ENCODE data around the gene AVL9.
"Not testable (repeated sequence)": the region's sequence is repeated elsewhere in the genome, so short reads cannot be mapped to it uniquely, and the experiment has no call there.

Gene AVL9

DNA sequence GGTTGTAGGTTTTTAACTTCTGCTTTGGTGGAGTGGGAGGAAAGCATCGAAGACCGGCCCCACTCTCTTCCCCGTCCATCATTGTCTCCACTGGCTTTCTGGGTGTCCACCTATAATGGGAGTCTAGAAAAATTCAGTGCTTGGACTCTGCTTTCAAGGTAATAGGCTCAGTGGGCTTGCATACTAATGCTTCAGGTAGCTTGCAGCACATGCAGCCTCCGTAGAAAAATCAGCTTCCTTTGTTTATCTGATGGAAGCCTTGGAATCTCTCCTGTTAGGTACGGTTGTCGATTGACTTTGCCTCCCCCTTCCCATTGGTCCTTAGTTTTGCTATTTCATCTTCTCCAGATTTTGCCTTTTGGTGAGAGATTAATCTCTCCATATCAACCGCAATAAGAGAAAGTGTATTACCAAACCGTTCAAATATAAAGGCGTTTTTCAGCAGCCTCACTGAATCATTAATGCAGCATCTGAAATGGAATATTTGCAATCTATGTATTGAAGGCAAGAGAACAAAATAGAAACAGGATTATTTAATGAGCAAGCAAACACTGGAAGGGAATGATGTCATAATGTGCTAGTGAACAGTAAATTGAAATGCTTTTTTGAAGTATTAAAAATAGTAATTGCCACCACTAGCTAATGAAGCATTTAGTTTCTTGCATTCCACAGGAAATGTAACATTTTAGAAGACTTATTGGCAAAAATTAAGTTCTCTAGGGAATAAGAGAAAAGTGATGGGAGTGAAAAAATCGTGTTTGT lies 944 bp downstream of the AVL9 start:
- no peak for DNase-seq

DNA sequence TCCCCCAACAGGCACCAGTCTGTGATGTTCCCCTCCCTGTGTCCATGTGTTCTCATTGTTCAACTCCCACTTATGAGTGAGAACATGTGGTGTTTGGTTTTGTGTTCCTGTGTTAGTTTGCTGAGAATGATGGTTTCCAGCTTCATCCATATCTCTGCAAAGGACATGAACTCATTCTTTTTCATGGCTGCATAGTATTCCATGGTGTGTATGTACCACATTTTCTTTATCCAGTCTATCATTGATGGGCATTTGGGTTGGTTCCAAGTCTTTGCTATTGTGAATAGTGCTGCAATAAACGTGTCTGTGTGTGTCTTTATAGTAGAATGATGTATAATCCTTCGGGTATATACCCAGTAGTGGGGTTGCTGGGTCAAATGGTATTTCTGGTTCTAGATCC lies 4.5 kb downstream of the AVL9 start:
- DNase-seq, result not testable (repeated sequence)

GRCh38 chr7:32500216-32500615 lies 4.9 kb downstream of the AVL9 start:
- DNase-seq, result not testable (repeated sequence)

GRCh38 chr7:32500922-32501341 lies 5.6 kb downstream of the AVL9 start:
- DNase-seq, result no peak

GRCh38 chr7:32501522-32501921 lies 6.2 kb downstream of the AVL9 start:
- DNase-seq, result no peak

- DNase-seq, result no peak
Measured at GRCh38 chr7:32502728-32503127, 7.4 kb downstream of the AVL9 start.

DNA sequence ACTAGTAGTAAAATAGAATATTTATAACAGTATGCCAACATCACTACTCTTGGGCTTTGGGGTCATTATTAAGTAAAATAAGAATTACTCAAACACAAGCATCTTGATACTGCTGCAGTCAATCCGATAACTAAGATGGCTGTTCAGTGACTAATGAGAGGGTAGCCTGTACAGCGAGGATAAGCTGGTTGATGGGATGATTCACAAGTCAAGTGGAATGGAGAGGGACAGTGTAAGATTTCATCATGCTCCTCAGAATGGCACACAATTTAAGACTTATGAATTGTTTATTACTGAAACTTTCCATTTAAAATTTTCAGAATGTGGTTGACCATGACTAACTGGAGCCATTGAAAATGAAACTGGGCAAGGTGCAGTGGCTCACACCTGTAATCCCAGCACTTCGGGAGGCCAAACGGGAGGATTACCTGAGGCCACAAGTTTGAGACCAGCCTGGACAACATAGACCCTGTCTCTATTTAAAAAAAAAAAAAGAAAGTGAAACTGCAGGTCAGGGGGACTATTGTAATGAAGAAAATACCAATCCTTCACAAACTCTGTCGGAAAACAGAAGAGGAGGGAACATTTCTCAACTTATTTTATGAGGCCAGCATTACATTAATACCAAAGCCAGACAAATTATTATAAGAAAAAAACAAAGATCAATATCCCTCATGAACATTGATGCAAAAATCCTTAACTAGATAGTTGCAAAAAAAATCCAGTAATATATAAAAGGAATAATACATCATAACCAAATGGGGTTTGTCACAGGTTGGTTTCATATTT lies 11.2 kb downstream of the AVL9 start:
- DNase-seq, result no peak

DNA sequence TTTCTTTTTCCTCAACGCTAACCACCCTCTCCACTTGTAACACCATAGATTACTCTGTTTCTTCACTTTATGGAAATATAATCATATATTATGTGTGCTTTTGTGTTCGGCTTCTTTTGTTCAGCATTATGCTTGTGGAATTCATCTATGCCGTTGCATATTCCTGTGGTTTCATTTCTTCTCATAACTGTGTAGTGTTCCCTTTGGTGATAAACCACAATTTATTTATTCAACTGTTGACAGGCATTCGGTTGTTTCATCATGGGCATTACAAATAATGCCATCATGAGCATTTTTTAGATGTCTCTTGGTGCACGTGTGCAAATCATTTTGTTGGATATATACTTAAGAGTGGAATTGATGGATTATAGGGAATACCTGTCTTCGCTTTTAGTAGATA lies 12.1 kb downstream of the AVL9 start:
- no peak for DNase-seq

GRCh38 chr7:32511791-32512190 lies 16.5 kb downstream of the AVL9 start:
- no peak for DNase-seq

GRCh38 chr7:32513210-32513609 lies 17.9 kb downstream of the AVL9 start:
- no peak for DNase-seq

DNA sequence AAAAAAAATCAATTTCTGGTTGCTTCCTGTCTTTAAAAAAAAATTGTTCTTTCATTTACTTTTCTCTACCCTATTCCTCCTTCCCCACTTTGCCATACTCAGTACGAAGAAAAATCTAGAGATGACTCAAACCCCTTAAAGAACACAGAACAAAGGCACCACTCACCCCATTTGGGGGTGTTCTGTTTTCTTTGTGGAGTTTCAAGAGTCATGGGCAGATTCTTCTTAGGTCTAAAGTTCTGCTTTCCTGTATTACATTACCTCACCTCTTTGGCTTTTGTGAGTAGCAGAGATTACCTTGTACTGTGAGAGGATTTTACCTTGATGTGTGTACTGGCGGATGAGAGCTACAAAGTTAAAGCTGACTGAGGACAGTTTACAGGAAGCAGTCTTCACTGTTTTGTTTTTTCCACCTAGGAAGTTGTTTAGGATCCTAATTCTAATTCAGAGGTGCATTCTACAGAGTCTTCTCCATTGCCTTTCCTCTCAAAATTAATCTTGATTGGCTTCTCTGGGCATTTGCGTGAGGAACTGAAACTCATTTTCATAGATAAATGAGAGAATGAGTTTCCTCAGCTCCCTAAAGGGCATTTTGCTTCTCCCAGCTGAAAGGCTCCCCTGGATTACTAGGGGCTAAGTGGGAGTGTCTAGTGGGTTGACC lies 20.7 kb downstream of the AVL9 start:
- DNase-seq, result no peak

GRCh38 chr7:32516551-32517100 lies 21.3 kb downstream of the AVL9 start:
- DNase-seq, result no peak

DNA sequence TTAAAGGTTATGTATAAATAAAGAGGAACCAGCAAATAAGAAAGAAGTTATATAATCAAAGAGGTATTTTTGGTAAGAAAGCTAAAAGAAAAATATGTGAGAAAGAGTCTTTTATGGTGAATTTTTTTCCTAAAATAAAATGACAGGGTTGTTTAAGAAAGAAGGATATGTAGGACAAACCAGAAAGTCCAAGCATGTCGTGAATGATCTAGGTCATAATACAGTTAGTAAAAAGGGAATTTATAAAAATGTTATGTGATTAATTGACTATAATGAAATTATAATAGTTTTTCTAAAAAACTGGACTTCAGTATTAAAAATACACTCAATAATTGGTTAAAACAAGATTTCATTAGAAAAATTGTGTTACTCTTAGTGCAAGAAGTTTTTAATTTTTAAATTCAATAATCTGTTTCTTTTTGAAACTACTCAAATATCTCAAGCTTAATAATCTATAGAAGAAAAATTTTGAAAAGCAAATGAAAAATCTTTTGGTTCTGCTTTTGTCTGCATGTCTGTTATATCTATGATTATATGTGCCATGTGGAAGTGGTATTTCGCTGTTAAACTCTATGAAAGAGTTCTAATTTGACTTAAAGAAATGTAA lies 23.3 kb downstream of the AVL9 start:
- no peak for DNase-seq

GRCh38 chr7:32519763-32520162 lies 24.5 kb downstream of the AVL9 start:
- DNase-seq, result no peak

GRCh38 chr7:32522746-32523530 lies 27.6 kb downstream of the AVL9 start:
- DNase-seq, result no peak

GRCh38 chr7:32524631-32525030 lies 29.3 kb downstream of the AVL9 start:
- no peak for DNase-seq

DNA sequence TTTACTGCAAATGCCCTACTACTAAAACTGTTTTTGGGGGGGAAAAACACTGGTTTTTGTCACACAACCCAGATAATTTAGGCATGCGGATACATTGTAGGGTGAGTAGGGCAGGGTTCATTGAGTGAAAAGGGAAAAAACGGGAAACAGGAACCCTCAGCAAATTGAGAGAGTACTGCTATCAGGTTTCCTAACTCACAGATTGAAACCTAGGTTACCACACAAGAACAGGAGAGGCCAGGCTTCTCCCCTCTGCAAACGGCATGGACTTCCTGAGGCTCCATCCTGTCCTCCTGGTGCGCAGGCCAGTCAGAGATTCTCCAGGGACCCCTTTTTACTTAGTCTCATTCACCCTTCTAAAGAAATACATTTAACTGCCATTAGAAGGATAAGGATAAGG lies 30.6 kb downstream of the AVL9 start:
- no peak for DNase-seq

DNA sequence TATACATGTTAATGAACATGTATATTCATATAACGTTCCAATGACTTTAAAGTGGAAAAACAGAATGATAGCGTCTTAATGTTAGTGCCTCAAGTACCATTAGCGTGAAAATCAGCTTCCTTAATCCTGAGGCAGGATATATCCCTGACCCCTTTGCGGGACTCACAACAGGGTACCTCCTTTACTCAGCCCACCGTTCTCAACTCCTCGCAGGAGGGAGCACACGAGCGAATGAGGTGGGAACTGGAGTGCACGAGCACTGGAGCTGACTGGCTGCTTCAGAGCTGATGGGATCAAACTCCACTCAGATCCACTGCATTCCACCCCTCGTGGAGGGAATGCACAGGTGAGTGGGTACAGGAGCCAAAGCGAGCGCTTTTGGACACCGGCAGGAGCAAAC lies 36.1 kb downstream of the AVL9 start:
- DNase-seq, result no peak

DNA sequence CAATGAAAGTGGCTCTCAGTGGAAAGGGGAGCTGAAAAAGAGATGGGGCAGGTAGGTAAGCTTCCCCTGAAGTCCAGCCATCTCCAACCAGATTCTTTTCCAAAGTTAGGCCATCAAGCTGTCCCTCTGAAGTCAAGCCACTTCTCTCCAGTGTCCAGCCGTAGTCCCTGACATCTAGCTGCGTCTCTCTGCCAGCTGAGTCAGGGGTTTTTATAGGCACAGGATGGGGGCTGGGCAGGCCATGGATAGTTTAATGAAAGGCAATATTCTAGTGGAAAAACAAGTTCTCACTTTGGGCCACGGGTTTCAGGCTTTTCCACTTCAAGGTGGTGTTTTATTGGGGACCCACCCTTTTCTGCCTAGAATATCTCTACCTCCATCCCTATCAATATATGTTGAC lies 36.8 kb downstream of the AVL9 start:
- no peak for DNase-seq

DNA sequence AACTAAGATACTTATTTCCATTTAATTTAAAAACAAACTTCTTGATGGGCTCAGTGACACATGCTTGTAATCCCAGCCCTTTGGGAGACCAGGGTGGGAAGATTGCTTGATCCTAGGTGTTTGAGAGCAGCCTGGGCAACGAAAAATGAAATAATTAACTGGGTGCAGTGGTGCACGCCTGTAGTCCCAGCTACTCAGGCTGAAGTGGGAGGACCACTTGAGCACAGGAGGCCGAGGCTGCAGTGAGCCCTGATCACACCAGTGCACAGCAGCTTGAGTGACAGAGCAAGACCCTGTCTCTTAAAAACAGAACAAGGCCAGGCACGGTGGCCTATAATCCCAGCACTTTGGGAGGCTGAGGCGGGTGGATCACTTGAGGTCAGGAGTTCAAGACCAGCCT lies 37.4 kb downstream of the AVL9 start:
- no peak for DNase-seq

- DNase-seq, result no peak
Measured at GRCh38 chr7:32533276-32534029, 38.2 kb downstream of the AVL9 start.
